GM19455 (cell line): ENCODE results near the gene CYBA.
"Not testable (repeated sequence)": the region's sequence is repeated elsewhere in the genome, so short reads cannot be mapped to it uniquely, and the experiment has no call there.

ENCODE experiments used
- ATAC-seq: cut with Tn5 transposase; IDR thresholded peaks from one replicate; pipeline ENCODE4 v1.9.1; 2021; ENCODE audit not compliant: unreplicated experiment

CYBA gene

GRCh38 chr16:88686439-88687253 is 35.8 kb upstream of the CYBA start, which contains the start of gene SNAI3:
Gene SNAI3 (minus strand): TSS chr16:88686507. CDS start chr16:88686406, 101 bp downstream.
- peak; percentile 63 for ATAC-seq

DNA sequence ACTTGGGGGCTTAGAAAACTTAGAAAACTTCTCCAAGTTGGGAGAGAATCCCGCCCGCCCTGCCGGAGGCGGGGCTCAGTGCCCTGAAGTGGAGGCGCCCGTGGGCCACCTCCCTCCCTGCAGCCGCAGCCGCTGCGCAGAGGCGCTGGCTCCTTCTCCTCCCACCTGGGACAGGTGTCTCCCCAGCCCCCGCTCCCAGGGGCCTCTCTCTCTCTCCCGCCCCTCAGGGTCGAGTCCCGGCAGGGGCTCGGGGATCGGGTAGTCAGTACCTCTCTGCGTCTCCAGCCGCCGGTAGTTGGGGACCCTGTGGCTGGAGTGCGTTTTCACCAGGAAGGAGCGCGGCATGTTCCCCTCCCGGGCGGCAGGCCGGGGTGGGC is 35.2 kb upstream of the CYBA start:
- peak; percentile 5 for ATAC-seq

DNA sequence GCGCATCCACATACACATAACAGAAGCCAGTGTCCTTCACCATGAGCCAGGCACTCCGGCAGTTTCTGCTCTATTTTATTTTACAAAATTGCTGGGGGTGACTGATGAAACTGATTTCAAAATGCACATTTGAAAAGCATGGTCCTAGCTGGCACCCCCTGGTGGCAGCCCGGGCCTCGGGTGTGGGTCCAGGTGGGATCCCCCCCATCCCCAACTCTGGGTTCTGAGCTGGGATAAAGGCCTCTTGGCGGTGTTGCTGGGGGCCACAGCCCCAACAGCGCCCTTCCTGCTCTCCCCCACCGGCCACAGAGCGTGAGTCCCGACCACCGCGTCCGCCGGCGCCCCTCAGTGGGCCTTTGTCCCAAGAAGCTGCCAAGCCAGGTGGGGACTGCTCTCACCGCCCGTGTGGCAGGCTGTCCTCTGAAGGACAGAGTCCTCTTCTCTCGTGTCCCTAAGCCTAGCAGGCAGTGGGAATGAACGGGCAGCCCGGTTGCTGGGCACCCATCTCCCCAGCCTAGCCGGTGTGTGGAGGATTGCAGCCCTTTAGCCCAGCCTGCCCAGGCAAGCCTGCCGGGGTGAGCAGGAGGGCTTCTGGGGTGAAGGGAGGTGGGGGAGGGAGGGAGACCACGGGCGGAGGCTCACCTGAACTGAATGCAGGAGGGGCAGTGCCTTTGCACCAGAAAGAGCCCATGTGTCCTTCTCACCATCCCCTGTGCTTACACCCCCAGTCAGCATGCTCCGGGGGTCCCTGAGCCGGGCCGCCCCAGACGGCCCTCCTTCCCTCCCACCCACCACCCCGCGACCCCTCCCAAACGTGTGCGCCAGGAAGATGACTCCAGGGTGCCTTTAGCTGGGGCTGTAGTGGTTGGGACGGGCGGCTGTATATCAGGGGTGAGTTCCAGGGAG is 34.6 kb upstream of the CYBA start:
- no peak for ATAC-seq

DNA sequence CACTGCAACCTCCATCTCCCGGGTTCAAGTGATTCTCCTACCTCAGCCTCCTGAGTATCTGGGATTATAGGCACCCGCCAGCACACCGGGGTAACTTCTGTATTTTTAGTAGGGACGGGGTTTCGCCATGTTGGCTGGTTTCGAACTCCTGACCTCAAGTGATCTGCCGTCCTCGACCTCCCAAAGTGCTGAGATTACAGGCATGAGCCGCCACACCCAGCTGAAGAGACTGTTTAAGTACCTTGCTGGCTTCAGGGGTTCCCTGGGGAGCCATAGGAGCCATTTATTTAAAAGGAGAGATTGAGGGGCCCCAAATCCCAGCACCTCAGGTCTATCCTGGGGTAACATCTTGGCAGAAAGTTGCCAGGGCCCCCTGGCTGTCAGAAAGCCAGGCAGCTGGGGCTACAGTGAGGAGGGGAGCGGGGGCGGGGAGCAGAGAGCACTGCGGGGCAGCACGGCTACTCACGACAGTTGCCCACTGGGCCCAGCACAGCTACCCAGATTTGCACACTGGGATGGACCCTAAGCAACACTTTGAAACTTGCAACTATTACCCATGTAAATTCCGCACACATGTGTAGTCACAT is 33.8 kb upstream of the CYBA start:
- ATAC-seq, result no peak

DNA sequence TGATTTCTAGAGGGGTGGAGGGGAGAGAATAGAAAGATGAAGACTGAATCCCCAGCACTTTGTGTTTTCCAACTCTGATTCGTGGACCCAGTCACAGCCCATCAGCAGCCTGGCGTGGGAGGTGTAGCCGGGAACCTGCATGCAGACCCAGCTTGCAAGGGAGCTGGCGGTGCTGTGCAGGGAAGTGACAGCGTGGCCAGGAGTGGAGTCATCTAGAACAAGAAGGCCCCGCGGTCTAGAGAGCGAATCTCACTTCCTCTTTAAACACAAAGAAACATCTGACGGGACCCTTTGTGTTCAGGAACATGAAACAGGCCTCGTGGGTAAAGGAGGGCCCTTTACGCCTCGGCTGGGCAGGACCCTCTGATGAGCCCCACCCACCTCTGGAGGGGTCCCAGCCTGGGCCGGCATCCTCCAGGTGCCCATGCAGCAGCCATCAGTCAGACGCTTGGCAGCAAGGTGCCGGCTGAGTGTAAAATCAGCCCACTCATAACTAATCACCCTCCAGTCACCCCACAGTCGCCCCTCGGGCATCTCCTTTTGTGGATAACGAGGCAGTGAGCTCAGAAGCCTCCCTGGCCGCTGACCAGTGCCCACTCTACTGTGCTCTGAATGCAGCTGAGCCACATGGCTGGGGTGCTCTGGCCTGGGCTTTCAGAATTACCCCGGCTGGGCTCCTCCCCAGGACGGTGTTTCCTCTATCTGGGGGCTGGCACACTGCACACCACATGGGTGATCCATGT is 31.0 kb upstream of the CYBA start:
- ATAC-seq, result peak; percentile 60

DNA sequence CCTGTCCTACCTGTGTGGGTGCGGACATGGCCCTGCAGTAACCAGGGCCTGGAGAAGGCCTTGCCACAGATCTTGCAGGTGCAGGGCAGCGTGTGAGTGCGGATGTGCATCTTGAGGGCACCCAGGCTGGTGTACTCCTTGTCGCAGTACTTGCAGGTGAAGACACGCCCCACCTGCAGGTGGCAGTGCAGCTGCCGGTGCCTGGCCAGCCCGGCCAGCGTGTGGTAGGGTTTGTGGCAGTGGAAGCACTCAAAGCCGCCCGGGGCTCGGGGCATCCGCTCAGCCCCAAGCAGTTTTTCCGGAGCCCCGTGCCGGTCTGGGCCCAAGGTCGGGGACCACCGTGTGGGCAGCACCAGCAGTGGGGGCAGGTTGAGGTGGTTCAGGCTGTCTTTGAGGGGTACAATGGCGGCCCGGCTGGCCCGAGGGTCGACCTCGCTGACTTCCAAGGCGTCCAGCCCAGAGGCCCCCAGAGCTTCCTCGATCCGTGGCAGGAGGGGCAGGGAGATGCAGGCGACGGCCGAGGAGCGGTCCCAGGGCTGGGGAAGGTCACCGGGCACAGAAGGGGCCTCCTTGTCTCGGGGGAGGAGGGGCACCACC is 30.3 kb upstream of the CYBA start:
- ATAC-seq, result no peak

DNA sequence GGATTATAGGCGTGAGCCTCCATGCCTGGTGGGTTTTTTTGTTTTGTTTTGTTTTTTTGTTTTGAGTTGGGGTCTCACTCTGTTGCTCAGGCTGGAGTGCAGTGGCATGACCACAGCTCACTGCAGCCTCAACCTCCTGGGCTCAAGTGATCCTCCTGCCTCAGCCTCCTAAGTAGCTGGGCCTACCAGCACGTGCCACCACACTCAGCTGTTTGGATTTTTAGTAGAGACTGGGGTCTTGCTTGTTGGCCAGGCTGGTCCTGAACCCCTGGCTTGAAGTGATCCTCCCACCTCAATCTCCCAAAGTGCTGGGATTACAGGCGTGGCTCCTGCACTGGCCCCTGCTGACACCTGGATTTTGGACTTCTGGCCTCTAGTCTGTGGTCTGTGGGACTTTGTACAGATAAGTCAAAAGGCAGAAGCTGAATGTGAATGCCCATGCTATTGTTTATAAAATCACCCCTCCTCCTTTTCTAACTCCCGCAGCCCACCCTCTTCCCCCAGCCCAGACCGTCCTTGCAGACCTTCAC is 29.8 kb upstream of the CYBA start:
- ATAC-seq, result no peak

- no peak for ATAC-seq
Observed at GRCh38 chr16:88678224-88678979, 27.5 kb upstream of the CYBA start.

DNA sequence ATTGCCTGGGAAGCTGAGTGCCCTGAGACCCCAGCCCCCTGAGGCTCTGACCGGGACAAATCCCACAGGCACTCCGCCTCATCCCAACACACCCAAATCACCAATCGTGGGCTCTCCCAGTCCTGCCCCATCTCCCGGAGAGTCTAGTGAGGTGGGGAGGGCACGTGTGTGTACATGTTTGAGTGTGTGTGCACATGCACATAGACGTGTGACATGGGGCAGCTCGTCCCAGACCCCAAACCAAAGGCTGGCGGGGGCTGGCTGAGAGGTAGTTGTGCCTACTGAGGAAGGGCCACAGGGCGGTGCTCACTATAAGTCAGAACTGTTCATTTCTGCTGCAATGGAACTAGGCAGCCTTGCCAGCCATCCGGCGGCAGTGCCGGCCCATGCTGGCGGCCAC is 26.9 kb upstream of the CYBA start:
- no peak for ATAC-seq

- ATAC-seq, result no peak
Observed at GRCh38 chr16:88676502-88677242, 25.8 kb upstream of the CYBA start.

DNA sequence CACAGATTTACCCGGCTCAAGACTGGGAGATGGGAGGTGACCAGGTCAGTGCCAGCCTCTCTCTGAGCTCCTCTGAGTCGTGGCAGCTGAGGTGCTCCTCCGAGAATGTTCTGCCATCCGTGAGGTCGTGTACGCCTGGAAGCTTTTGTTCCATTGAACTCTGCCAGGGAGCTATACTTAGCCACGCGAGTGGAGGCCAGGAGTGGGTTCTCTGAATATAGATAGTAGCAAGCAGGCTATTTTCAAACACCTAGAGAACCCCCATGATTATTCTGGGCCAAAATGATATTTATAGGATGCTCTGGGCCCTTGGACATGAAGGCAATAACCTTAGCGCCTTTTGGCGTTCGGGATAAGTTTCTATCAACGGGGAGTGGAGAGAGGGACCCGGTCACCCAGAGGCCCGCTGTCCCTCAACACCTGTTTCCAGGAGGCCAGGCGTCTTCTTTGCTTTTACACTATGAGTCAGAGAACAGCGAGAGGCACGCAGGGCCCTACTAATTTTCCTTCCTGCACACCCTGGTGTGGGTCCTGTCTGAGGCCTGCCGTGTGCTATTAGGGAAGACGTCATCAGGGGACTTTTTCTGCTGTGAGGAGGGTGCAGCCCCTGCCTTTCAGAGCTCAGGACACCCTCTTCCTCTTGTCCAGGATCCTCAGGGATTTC is 23.0 kb upstream of the CYBA start:
- no peak for ATAC-seq

DNA sequence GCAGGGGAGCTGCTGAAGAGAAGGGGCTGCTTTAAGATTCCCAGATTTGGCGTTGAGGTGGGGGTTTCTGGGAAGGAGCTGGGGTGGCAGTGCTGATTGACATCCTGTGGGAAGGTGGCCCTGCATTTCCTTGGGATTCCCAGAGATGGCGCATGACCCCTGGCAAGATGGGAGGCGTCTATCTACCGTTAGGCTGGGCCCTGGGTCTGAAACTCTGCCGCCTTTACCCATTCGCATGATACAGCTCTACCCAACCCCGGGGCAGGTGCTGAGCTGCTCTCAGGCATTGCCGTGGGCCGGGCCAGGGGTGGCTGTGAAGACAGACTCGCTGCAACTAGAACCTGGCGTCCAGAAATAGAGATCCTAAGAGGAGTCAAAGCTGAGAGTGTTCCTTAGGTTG is 21.9 kb upstream of the CYBA start:
- no peak for ATAC-seq

DNA sequence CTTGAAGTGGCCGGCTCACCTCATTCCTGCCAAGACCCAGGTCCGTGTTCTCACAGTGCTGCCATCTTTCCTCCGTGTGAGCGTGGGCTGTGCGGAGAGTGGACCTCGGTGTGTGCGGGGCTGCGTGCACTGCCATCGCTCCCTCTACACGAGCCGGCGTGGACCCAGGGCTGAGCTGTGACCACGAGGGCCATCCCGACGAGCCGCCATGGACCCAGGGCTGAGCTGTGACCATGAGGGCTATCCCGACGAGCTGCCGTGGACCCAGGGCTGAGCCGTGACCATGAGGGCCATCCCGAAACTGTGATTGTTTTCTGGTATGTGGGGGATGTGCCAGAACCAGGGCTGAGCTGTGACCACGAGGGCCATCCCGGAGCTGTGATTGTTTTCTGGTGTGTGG is 21.0 kb upstream of the CYBA start:
- ATAC-seq, result no peak

DNA sequence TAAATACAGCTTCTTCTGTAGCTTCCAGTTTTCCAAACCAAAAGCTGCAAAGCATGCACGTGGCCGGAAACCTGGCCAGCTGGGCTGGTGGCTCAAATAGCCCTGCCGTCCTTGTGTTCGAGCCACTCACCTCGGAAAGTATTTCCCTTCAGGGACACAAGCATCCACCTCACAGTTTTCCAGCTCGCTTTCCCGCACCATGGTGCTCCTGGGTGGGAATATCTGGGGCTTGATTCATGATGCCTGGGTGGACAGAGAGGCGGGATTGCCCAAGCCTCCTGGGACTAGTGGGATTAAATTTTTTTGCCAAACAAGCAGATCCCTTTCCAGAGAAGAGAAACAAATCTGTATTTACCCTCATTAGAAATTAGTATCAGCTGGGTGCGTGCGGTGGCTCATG is 19.1 kb upstream of the CYBA start:
- ATAC-seq, result no peak

DNA sequence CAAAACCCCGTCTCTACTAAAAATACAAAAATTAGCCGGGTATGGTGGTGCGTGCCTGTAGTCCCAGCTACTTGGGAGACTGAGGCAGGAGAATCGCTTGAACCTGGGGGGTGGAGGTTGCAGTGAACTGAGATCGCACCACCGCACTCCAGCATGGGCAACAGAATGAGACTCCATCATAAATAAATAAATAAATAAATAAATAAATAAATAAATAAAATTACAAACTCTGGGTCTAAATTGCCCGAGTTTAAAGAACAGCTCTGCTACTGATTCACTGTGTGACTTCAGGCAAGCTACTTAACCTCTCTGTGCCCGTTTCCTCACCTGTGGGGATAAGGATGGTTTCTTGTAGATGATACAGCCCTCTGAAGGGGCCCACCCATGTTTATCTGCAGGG is 18.6 kb upstream of the CYBA start:
- not testable (repeated sequence) for ATAC-seq

GRCh38 chr16:88667461-88667860 is 16.6 kb upstream of the CYBA start:
- no peak for ATAC-seq

DNA sequence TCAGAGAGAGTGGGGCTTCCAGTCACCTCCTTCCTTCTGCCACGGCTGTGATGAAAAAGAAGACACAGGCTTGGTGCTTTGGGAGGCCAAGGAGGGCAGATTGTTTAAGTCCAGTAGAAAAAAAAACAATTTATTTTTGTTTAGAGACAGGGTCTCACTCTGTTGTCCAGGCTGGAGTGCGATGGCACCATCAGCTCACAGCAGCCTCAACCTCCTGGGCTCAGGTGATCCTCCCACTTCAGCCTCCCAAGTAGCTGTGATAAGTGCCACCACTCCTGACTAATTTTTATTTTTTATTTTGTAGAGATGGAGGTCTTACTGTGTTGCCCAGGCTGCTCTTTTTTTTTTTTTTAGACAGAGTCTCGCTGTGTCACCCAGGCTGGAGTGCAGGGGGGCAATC is 14.7 kb upstream of the CYBA start:
- no peak for ATAC-seq

DNA sequence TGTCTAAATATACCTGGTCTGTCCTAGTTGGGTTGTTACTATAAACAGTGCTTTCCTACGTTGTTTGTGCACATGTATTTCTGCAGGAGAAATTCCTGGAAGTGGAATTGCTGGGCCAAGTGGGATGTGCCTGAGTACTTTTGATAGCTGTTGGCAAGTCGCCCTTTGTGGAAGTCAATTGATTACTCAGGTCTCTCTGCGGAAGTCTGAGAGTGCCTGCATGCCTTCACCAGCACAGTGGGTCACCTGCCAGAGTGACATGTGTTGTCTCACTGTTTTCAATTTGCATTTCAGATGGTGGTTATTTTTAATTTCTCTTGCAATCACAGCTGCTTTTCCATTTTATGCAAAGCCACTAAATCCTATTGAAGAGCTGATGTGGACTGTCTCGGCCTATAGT is 14.3 kb upstream of the CYBA start:
- no peak for ATAC-seq
